Spleen (tissue), 7 donors: ENCODE results near the gene GAS7.

Experiments used
- POLR2A ChIP-seq, 3 donors: fragments of 450-650 bp; IDR thresholded peaks; one replicate each; pipeline ENCODE4 v1.5.1; 2017; ENCODE audit warnings: antibody characterized with exemption in 3 of 3, mild to moderate bottlenecking in 1 of 3
- TF ChIP-seq, protein P1 (sequence below), 11 experiments: fragments of 200-600 bp in 7 of 11; fragments of 450-650 bp in 4 of 11; sonication (generic) in 4 of 11; IDR thresholded peaks in 8 of 11; conservative IDR thresholded peaks in 3 of 11; 1 replicate in 7 of 11; 2 replicates in 4 of 11; pipeline versions ENCODE4 v1.4.0 to v1.8.0; 2016 to 2021; ENCODE audit warnings: antibody characterized with exemption in 11 of 11, inconsistent platforms in 4 of 11, mild to moderate bottlenecking in 1 of 11
- donor health status: DM: no; HTN: no; CAD: no; lungs with moderate emphysema.
- donor health status: DM: no; HTN: no; CAD: no.
- donor health status: DM: no; HTN: no; CAD: no.

- TF ChIP-seq, protein P1, sequence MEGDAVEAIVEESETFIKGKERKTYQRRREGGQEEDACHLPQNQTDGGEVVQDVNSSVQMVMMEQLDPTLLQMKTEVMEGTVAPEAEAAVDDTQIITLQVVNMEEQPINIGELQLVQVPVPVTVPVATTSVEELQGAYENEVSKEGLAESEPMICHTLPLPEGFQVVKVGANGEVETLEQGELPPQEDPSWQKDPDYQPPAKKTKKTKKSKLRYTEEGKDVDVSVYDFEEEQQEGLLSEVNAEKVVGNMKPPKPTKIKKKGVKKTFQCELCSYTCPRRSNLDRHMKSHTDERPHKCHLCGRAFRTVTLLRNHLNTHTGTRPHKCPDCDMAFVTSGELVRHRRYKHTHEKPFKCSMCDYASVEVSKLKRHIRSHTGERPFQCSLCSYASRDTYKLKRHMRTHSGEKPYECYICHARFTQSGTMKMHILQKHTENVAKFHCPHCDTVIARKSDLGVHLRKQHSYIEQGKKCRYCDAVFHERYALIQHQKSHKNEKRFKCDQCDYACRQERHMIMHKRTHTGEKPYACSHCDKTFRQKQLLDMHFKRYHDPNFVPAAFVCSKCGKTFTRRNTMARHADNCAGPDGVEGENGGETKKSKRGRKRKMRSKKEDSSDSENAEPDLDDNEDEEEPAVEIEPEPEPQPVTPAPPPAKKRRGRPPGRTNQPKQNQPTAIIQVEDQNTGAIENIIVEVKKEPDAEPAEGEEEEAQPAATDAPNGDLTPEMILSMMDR (IDR thresholded peaks at IDR 0.05 in 8 of 11, conservative IDR thresholded peaks at IDR 0.05 in 3 of 11), result no peak
- no peak for TF ChIP-seq POLR2A (IDR thresholded peaks at IDR 0.05)
These were observed 134.6 kb downstream of the GAS7 start for GRCh38 chr17:10063730-10064241.
